ENCODE results near the gene LIN37. TPM values are rescaled to one million over a fixed set of nuclear protein-coding genes. Genes with fewer than 3 reads are reported as not detected.

The LIN37 gene
- total and polyA plus RNA-seq, 2 of the 13 experiments (the other 11 are each of a cell fraction or from before 2014, with no cell fraction given) = 6.3 to 8.7 TPM

DNA sequence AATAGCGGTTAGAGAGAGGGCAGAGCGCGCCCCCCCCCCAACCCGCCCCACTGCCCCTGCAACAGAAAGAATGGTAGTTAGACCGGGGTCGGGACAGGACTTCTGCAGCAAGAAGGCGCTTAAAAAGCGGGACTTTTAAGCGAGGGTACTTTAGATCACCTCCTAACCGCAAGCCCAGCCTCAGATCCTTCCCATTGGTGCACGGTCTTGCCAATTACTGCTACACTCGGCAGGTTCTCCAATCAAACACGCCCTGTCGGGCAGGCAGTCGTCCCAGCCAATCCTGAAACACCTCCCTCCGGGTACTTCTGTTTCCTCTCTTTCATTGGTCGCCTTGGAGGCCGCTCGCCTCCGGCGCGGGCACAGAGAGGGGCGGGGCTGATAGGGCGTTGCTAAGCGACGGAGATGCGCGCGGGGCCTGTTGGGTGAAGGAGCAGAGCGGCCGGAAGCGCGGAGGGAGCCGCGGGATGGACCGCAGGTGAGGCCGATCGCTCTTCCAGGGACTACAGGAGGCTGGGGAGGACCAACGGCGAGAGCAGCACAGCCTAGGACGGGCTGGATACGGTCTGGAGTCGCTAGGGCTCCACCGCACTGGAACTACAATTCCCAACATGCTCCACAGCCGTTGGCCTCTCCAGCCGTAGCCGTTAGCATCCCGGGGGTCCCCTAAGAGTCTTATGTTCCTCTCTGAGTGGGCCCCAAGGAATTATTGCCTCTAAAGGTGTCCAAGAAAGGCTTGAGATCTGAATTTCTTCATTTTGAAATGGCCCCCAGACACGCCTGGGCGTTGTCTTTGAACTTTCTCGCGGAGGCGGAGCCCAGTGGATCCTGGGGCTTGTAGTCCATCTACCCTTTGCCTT, 9.6 kb downstream of the LIN37 start, which contains the start of gene PROSER3 (continued):
- TF ChIP-seq, protein P1, sequence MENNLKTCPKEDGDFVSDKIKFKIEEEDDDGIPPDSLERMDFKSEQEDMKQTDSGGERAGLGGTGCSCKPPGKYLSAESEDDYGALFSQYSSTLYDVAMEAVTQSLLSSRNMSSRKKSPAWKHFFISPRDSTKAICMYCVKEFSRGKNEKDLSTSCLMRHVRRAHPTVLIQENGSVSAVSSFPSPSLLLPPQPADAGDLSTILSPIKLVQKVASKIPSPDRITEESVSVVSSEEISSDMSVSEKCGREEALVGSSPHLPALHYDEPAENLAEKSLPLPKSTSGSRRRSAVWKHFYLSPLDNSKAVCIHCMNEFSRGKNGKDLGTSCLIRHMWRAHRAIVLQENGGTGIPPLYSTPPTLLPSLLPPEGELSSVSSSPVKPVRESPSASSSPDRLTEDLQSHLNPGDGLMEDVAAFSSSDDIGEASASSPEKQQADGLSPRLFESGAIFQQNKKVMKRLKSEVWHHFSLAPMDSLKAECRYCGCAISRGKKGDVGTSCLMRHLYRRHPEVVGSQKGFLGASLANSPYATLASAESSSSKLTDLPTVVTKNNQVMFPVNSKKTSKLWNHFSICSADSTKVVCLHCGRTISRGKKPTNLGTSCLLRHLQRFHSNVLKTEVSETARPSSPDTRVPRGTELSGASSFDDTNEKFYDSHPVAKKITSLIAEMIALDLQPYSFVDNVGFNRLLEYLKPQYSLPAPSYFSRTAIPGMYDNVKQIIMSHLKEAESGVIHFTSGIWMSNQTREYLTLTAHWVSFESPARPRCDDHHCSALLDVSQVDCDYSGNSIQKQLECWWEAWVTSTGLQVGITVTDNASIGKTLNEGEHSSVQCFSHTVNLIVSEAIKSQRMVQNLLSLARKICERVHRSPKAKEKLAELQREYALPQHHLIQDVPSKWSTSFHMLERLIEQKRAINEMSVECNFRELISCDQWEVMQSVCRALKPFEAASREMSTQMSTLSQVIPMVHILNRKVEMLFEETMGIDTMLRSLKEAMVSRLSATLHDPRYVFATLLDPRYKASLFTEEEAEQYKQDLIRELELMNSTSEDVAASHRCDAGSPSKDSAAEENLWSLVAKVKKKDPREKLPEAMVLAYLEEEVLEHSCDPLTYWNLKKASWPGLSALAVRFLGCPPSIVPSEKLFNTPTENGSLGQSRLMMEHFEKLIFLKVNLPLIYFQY (CRISPR knock-in tag; IDR thresholded peaks at IDR 0.05; ENCODE audit: borderline replicate concordance) = no peak
- no peak for TF ChIP-seq ZNF577 (CRISPR knock-in tag; IDR thresholded peaks at IDR 0.05; ENCODE audit: borderline replicate concordance, low read depth)
- no peak for TF ChIP-seq EZH2 (conservative IDR thresholded peaks at IDR 0.05; ENCODE audit: low read depth, low read length)
- TF ChIP-seq PAF1 (CRISPR knock-in tag; IDR thresholded peaks at IDR 0.05) = no peak
- TF ChIP-seq SKIL (CRISPR knock-in tag; IDR thresholded peaks at IDR 0.05; ENCODE audit: borderline replicate concordance) = no peak
- TF ChIP-seq, protein P2, sequence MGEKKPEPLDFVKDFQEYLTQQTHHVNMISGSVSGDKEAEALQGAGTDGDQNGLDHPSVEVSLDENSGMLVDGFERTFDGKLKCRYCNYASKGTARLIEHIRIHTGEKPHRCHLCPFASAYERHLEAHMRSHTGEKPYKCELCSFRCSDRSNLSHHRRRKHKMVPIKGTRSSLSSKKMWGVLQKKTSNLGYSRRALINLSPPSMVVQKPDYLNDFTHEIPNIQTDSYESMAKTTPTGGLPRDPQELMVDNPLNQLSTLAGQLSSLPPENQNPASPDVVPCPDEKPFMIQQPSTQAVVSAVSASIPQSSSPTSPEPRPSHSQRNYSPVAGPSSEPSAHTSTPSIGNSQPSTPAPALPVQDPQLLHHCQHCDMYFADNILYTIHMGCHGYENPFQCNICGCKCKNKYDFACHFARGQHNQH (CRISPR knock-in tag; IDR thresholded peaks at IDR 0.05) = no peak
- TF ChIP-seq TBX2 (CRISPR knock-in tag; IDR thresholded peaks at IDR 0.05; ENCODE audit: borderline replicate concordance) = no peak; the same call in 1 of the 2 replicates
- no peak for TF ChIP-seq KIAA2018 (CRISPR knock-in tag; IDR thresholded peaks at IDR 0.05; ENCODE audit: borderline replicate concordance)
- no peak for TF ChIP-seq TEF (CRISPR knock-in tag; IDR thresholded peaks at IDR 0.05)
- TF ChIP-seq MATR3 (CRISPR knock-in tag; IDR thresholded peaks at IDR 0.05) = no peak
- TF ChIP-seq ZNF17 (CRISPR knock-in tag; IDR thresholded peaks at IDR 0.05) = no peak
